GM12878 (cell line): ENCODE results near the gene ITPRIP. TPM values are rescaled to one million over a fixed set of nuclear protein-coding genes. Genes with fewer than 3 reads are reported as not detected.

Experiments used
- ATAC-seq: fragments of 200-7000 bp; cut with Tn5 transposase; 3 replicates; pipeline ENCODE4 v1.9.1; 2020; ENCODE audit warnings: mild to moderate bottlenecking, moderate library complexity
- BruUV-seq: library from RNA; stranded (reverse); fragments of 400-500 nt; replicated peaks from 2 replicates; lab custom pipeline; 2021; lab: Mats Ljungman, UMichigan
- CTCF ChIA-PET: fragments of 300-600 bp; sonication (Branson Sonifier 250); formaldehyde crosslinking; extraction: SDS; loops from one replicate; lab custom pipeline; 2021; ENCODE audit warnings: inconsistent platforms; lab: Yijun Ruan, JAX
- POLR2A ChIA-PET: fragments of 350-600 bp; formaldehyde crosslinking; extraction: SDS; loops from one replicate; lab custom pipeline; 2021; ENCODE audit warnings: inconsistent platforms; lab: Charles Lee
- RAD21 ChIA-PET: fragments of 300-600 bp; sonication (Branson Sonifier 250); formaldehyde crosslinking; loops from one replicate; lab custom pipeline; 2023; ENCODE audit warnings: antibody characterized with exemption; ENCODE audit not compliant: unreplicated experiment; lab: Charles Lee
- SMC1A ChIA-PET: fragments of 300-600 bp; sonication (Branson Sonifier 250); formaldehyde crosslinking; loops from one replicate; lab custom pipeline; 2023; ENCODE audit not compliant: unreplicated experiment, uncharacterized antibody; lab: Charles Lee
- DNase-seq: peaks from one replicate; pipeline ENCODE4 v3.0.0-alpha.2; 2011; ENCODE audit warnings: low read depth, low spot score
- FAIRE-seq: peaks from 3 replicates; lab custom pipeline; 2011; peaks lifted over from hg19 to GRCh38; lab: Jason Lieb, UNC
- H2AFZ ChIP-seq: 2 replicates; pipeline ENCODE4 v1.6.0; 2011; ENCODE audit warnings: low read depth, low read length, control low read depth; ENCODE audit not compliant: control insufficient read depth
- H3K27ac ChIP-seq: 2 replicates; pipeline ENCODE4 v1.5.1; 2011; ENCODE audit warnings: control low read depth; ENCODE audit not compliant: control insufficient read depth, insufficient read depth
- H3K27me3 ChIP-seq, 2 experiments: replicated peaks in 1 of 2; 2 replicates each; pipeline versions ENCODE4 v1.6.0 to v1.6.1; 2011; ENCODE audit warnings: low read length in 1 of 2; ENCODE audit not compliant: control insufficient read depth in 2 of 2, insufficient read depth in 2 of 2
- H3K36me3 ChIP-seq, 2 experiments: 2 replicates each; pipeline ENCODE4 v1.5.1; 2011; ENCODE audit warnings: low read length in 1 of 2; ENCODE audit not compliant: control insufficient read depth in 2 of 2, insufficient read depth in 2 of 2
- H3K4me1 ChIP-seq: 2 replicates; pipeline ENCODE4 v1.6.1; 2011; ENCODE audit warnings: mild to moderate bottlenecking, low read length, moderate library complexity, mixed read lengths; ENCODE audit not compliant: control insufficient read depth, insufficient read depth
- H3K4me2 ChIP-seq: 2 replicates; pipeline ENCODE4 v1.6.0; 2011; ENCODE audit warnings: control low read depth; ENCODE audit not compliant: control insufficient read depth, insufficient read depth
- H3K4me3 ChIP-seq: fragments of 200-600 bp; sonication (generic); 2 replicates; pipeline ENCODE4 v1.5.1; 2016
- H3K79me2 ChIP-seq: 2 replicates; pipeline ENCODE4 v1.6.0; 2011; ENCODE audit warnings: low read length; ENCODE audit not compliant: control insufficient read depth, insufficient read depth
- H3K9ac ChIP-seq: 2 replicates; pipeline ENCODE4 v1.8.0; 2011; ENCODE audit warnings: low read length, control low read depth, mixed read lengths; ENCODE audit not compliant: control insufficient read depth, insufficient read depth
- H3K9me3 ChIP-seq: replicated peaks from 3 replicates; pipeline ENCODE4 v1.5.1; 2011; ENCODE audit warnings: mild to moderate bottlenecking, low read length; ENCODE audit not compliant: control insufficient read depth, insufficient read depth
- H4K20me1 ChIP-seq: 2 replicates; pipeline ENCODE4 v1.6.0; 2011; ENCODE audit not compliant: control insufficient read depth, insufficient read depth
- BRCA1 ChIP-seq: IDR thresholded peaks from 2 replicates; pipeline ENCODE4 v1.6.1; 2011; ENCODE audit warnings: low read depth, low read length, improper control_type of control experiment
- EZH2 ChIP-seq: IDR thresholded peaks from 2 replicates; pipeline ENCODE4 v1.6.1; 2012; ENCODE audit warnings: low read depth, mild to moderate bottlenecking, control low read depth, inconsistent platforms, low read length, borderline replicate concordance; ENCODE audit not compliant: control insufficient read depth
- HDAC2 ChIP-seq: fragments of 200-600 bp; sonication (generic); IDR thresholded peaks from 2 replicates; pipeline ENCODE4 v1.6.1; 2017
- JUNB ChIP-seq: IDR thresholded peaks from 2 replicates; pipeline ENCODE4 v1.6.1; 2016; ENCODE audit warnings: antibody characterized with exemption, mild to moderate bottlenecking
- MYB ChIP-seq: fragments of 150-350 bp; IDR thresholded peaks from 2 replicates; pipeline ENCODE4 v1.6.1; 2014; ENCODE audit warnings: mild to moderate bottlenecking, low read depth, low read length, borderline replicate concordance
- NRF1 ChIP-seq: conservative IDR thresholded peaks from 2 replicates; pipeline ENCODE4 v1.6.1; 2011; ENCODE audit warnings: mild to moderate bottlenecking, low read depth, low read length, improper control_type of control experiment
- POLR2A ChIP-seq: IDR thresholded peaks from 2 replicates; pipeline ENCODE4 v1.6.1; 2011; ENCODE audit warnings: low read depth, mild to moderate bottlenecking, low read length
- RAD21 ChIP-seq: IDR thresholded peaks from 2 replicates; pipeline ENCODE4 v1.6.1; 2011; ENCODE audit warnings: mild to moderate bottlenecking, low read depth, low read length, moderate library complexity; ENCODE audit not compliant: insufficient read depth
- RAD51 ChIP-seq: fragments of 450-650 bp; IDR thresholded peaks from 2 replicates; pipeline ENCODE4 v1.6.1; 2016; ENCODE audit warnings: moderate library complexity, mild to moderate bottlenecking, inconsistent platforms
- RELA ChIP-seq: fragments of 450-650 bp; IDR thresholded peaks from 2 replicates; pipeline ENCODE4 v1.8.0; 2014; ENCODE audit warnings: borderline replicate concordance; ENCODE audit not compliant: partially characterized antibody
- SMAD5 ChIP-seq: IDR thresholded peaks from 2 replicates; pipeline ENCODE4 v1.6.1; 2016; ENCODE audit warnings: antibody characterized with exemption, low read depth
- SPI1 ChIP-seq: IDR thresholded peaks from 2 replicates; pipeline ENCODE4 v1.6.1; 2011; ENCODE audit warnings: low read depth, mild to moderate bottlenecking, low read length, moderate library complexity, borderline replicate concordance; ENCODE audit not compliant: insufficient read depth
- TCF7 ChIP-seq: IDR thresholded peaks from 2 replicates; pipeline ENCODE4 v1.6.1; 2014; ENCODE audit warnings: antibody characterized with exemption, borderline replicate concordance
- ZBTB11 ChIP-seq: fragments of 450-650 bp; formaldehyde crosslinking; IDR thresholded peaks from 2 replicates; pipeline ENCODE4 v1.5.0; 2022; ENCODE audit warnings: mild to moderate bottlenecking, missing genetic modification characterization
- ZSCAN29 ChIP-seq: fragments of 450-650 bp; IDR thresholded peaks from 2 replicates; pipeline ENCODE4 v1.6.1; 2017; ENCODE audit warnings: mild to moderate bottlenecking, moderate library complexity
- WGBS: methylation state at CpG from one replicate; pipeline ENCODE4 v1.1.6; 2016; ENCODE audit warnings: low lambda C conversion rate; ENCODE audit not compliant: insufficient replicate concordance, insufficient coverage; ENCODE audit errors: missing lambda C conversion rate; 5-methylcytosine and 5-hydroxymethylcytosine counted together
- in situ Hi-C: fragments of 300-500 bp; cut with MboI; formaldehyde crosslinking; loops from 9 replicates; pipeline ENCODE4 v1.14.3; 2018; ENCODE audit warnings: mixed read lengths
- intact Hi-C: fragments of 100-400 bp; cut with micrococcal nuclease; formaldehyde crosslinking; loops from one replicate; pipeline ENCODE4 v1.14.2; 2022; ENCODE audit not compliant: unreplicated experiment
- polyA plus RNA-seq, 11 experiments: library from polyadenylated mRNA; depleted of rRNA in 4 of 11; unstranded in 6 of 11; stranded (reverse) in 5 of 11; fragments of >200 nt; fragmentation: Nextera tagmentation in 4 of 11; fragmentation: Illumina TruSeq in 1 of 11; extraction: Ambion mirVana in 4 of 11; extraction: Trizol in 1 of 11; gene quantifications; 1 replicate in 1 of 11; 2 replicates in 10 of 11; pipeline versions ENCODE4 v1.2.1 to v1.2.3, GENCODE V29; 2011 to 2016; ENCODE audit warnings: inconsistent platforms in 2 of 11, missing spikeins in 2 of 11, low read depth in 1 of 11
- total RNA-seq, 4 experiments: library from RNA; depleted of rRNA in 3 of 4; stranded (reverse); fragments of >200 nt in 3 of 4; fragmentation: Illumina TruSeq in 1 of 4; extraction: Trizol in 1 of 4; gene quantifications; 2 replicates each; pipeline versions ENCODE4 v1.2.1 to v1.2.3, GENCODE V29; 2013 to 2021
- TF ChIP-seq, protein P1 (sequence below): fragments of 450-650 bp; IDR thresholded peaks from 2 replicates; pipeline ENCODE4 v1.6.1; 2018; ENCODE audit warnings: mild to moderate bottlenecking, low read depth, moderate library complexity; ENCODE audit not compliant: partially characterized antibody

Gene ITPRIP
- total and polyA plus RNA-seq, 10 of the 15 experiments (the other 5 are each of a cell fraction or from before 2014, with no cell fraction given), result 0.82 to 10.4 (median 5.9) TPM

- WGBS, result 1% methylated on average over 26 of the region's 26 CpGs
- Histone ChIP-seq H3K9ac (no peak overlapping the region), H3K4me1 (no peaks in the 10 kb centered on the region), H3K36me3 (no peaks in the 10 kb centered on the region), H3K79me2 (no peaks in the 10 kb centered on the region), H3K27me3 (no peaks in the 10 kb centered on the region; a peak in 1 of 4 replicates), H4K20me1 (no peaks in the 10 kb centered on the region), H3K4me3 (no peak overlapping the region), H2AFZ (no peak overlapping the region), H3K4me2 (no peak overlapping the region), H3K9me3 (no peaks in the 10 kb centered on the region), H3K27ac (no peak overlapping the region)
- no TSS peak for BruUV-seq
- ATAC-seq (peak; percentile 99), FAIRE-seq (peak; percentile 86), DNase-seq (peak; percentile 40)
- ChIA-PET SMC1A (interaction anchor here (0.7 to 7.9 kb wide), 14 partner anchors 9 to 108 kb away, joined by 3 to 90 read pairs (median 5); partner anchors contain the start of gene CFAP58), RAD21 (interaction anchor here (1.1 to 5.0 kb wide), 5 partner anchors 14 to 62 kb away, joined by 3 to 55 read pairs (median 8); partner anchors contain the start of gene CFAP58), POLR2A (interaction anchor here (0.6 to 1.6 kb wide), 2 partner anchors 13 to 60 kb away, joined by 4 read pairs; no protein-coding TSS in a partner anchor), CTCF (interaction anchor here (0.5 to 12.8 kb wide), 37 partner anchors 8 to 537 kb away, joined by 3 to 333 read pairs (median 4); partner anchors contain the start of genes CFAP58, GSTO1, GSTO2 and ITPRIP)
- in situ Hi-C loops (loop anchor here (10.0 kb wide), 1 partner anchor 53 kb away; no protein-coding TSS in a partner anchor), intact Hi-C loops (loop anchor here (1.0 to 10.0 kb wide), 2 partner anchors 59 to 193 kb away; no protein-coding TSS in a partner anchor)
- no peak for TF ChIP-seq HDAC2
- no peak for TF ChIP-seq POLR2A
- TF ChIP-seq NRF1, result no peak
- no peak for TF ChIP-seq RAD51
- TF ChIP-seq MYB, result no peak
- TF ChIP-seq JUNB, result no peak
- peak; percentile 53; the same call in 1 of the 2 replicates for TF ChIP-seq SPI1
- peak; percentile 81 for TF ChIP-seq RAD21
- peak; percentile 65 for TF ChIP-seq RELA
- TF ChIP-seq SMAD5, result no peak
- no peak for TF ChIP-seq ZSCAN29
- no peak for TF ChIP-seq EZH2
- TF ChIP-seq, protein P1, sequence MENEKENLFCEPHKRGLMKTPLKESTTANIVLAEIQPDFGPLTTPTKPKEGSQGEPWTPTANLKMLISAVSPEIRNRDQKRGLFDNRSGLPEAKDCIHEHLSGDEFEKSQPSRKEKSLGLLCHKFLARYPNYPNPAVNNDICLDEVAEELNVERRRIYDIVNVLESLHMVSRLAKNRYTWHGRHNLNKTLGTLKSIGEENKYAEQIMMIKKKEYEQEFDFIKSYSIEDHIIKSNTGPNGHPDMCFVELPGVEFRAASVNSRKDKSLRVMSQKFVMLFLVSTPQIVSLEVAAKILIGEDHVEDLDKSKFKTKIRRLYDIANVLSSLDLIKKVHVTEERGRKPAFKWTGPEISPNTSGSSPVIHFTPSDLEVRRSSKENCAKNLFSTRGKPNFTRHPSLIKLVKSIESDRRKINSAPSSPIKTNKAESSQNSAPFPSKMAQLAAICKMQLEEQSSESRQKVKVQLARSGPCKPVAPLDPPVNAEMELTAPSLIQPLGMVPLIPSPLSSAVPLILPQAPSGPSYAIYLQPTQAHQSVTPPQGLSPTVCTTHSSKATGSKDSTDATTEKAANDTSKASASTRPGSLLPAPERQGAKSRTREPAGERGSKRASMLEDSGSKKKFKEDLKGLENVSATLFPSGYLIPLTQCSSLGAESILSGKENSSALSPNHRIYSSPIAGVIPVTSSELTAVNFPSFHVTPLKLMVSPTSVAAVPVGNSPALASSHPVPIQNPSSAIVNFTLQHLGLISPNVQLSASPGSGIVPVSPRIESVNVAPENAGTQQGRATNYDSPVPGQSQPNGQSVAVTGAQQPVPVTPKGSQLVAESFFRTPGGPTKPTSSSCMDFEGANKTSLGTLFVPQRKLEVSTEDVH, result no peak
- no peak for TF ChIP-seq BRCA1
- TF ChIP-seq TCF7, result no peak
- no peak for TF ChIP-seq ZBTB11 (CRISPR knock-in tag)
Observed at GRCh38 chr10:104291439-104291951, 46.8 kb downstream of the ITPRIP start.
